Ascending aorta (tissue), 2 donors: ENCODE data around the gene CYP46A1. TPM values are rescaled to one million over a fixed set of nuclear protein-coding genes. Genes with fewer than 3 reads are reported as not detected.
A peak's percentile ranks its signal among the peaks of the same experiment; 100 is the strongest.

ENCODE experiments used
- DNase-seq, 2 donors: peaks; one replicate each; pipeline ENCODE4 v3.0.0-alpha.2; 2019; ENCODE audit warnings: low spot score in 2 of 2
- H3K27ac ChIP-seq, 2 donors: fragments of 200-600 bp; sonication (generic); one replicate each; pipeline ENCODE4 v1.5.1; 2016 to 2017; ENCODE audit warnings: mild to moderate bottlenecking in 1 of 2
- H3K27me3 ChIP-seq: fragments of 200-600 bp; sonication (generic); one replicate; pipeline ENCODE4 v1.5.1; 2017
- H3K36me3 ChIP-seq, 2 donors: fragments of 200-600 bp; sonication (generic); one replicate each; pipeline ENCODE4 v1.5.1; 2016
- H3K4me1 ChIP-seq, 2 donors: fragments of 200-600 bp; sonication (generic); one replicate each; pipeline ENCODE4 v1.5.1; 2016 to 2017; ENCODE audit warnings: mild to moderate bottlenecking in 1 of 2
- H3K4me3 ChIP-seq, 2 donors: fragments of 200-600 bp; sonication (generic); one replicate each; pipeline ENCODE4 v1.5.1; 2016 to 2017; ENCODE audit warnings: mild to moderate bottlenecking in 1 of 2
- H3K9me3 ChIP-seq, 2 donors: fragments of 200-600 bp; sonication (generic); one replicate each; pipeline ENCODE4 v1.5.1; 2016
- CTCF ChIP-seq, 3 experiments: fragments of 200-600 bp in 2 of 3; fragments of 450-650 bp in 1 of 3; sonication (generic) in 2 of 3; IDR thresholded peaks; one replicate each; pipeline ENCODE4 v1.5.1; 2016 to 2019; ENCODE audit warnings: antibody characterized with exemption in 3 of 3, mild to moderate bottlenecking in 1 of 3, moderate library complexity in 1 of 3
- intact Hi-C: fragments of 100-400 bp; cut with DNase I; formaldehyde crosslinking; loops from one replicate; pipeline ENCODE4 v1.15.1; 2023
- total RNA-seq: library from RNA; depleted of rRNA; stranded (reverse); fragments of >200 nt; gene quantifications from one replicate; pipeline ENCODE4 v1.1.0, GENCODE V29; 2016

The CYP46A1 gene
- total RNA-seq, 1 donor from 2014 or later: not detected

DNA sequence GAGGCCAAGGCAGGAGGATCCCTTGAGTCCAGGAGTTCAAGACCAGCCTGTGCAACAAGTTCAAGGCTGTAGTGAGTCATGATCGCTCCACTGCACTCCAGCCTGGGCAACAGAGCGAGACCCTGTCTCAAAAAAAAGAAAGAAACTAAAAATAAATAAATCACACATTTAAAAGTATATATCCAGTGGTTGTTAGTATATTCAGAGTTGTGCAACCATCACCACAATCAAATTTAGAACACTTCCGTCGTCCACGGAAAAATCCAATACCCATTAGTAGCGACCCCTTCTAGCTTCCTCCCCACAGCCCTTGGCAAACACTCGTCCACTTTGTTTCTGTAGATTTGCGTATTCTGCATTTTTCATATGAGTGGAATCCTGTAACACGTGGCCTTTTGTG is 64.4 kb downstream of the CYP46A1 start:
- no peak for DNase-seq
- no peak for TF ChIP-seq CTCF (IDR thresholded peaks at IDR 0.05)
- H3K9me3 ChIP-seq: no peaks in the 10 kb centered on the region
- no peaks in the 10 kb centered on the region for H3K36me3 ChIP-seq
- no peak overlapping the region for H3K27ac ChIP-seq
- intact Hi-C loops: no loop called here
- H3K4me1 ChIP-seq: peaks cover 7 to 47% of the 10 kb centered on the region in 2 donors
- H3K27me3 ChIP-seq: no peaks in the 10 kb centered on the region
- no peak overlapping the region for H3K4me3 ChIP-seq

- H3K27me3 ChIP-seq: no peaks in the 10 kb centered on the region
- no peak overlapping the region for H3K4me3 ChIP-seq
- no peaks in the 10 kb centered on the region for H3K36me3 ChIP-seq
- intact Hi-C loops: no loop called here
- H3K9me3 ChIP-seq: no peaks in the 10 kb centered on the region
- no peak for DNase-seq
- H3K4me1 ChIP-seq: peaks cover 7 to 51% of the 10 kb centered on the region in 2 donors
- TF ChIP-seq CTCF (IDR thresholded peaks at IDR 0.05): no peak
- H3K27ac ChIP-seq: peak overlapping the region in 1 of 2 donors; percentile 21
Measured at GRCh38 chr14:99749142-99749541, 65.0 kb downstream of the CYP46A1 start.

- peak overlapping the region in 1 of 2 donors; percentile 21 for H3K27ac ChIP-seq
- intact Hi-C loops: loop anchor here (10.0 kb wide), 1 partner anchor 625 kb away; the partner anchor contains the start of gene WDR25
- H3K9me3 ChIP-seq: no peaks in the 10 kb centered on the region
- H3K36me3 ChIP-seq: no peaks in the 10 kb centered on the region
- TF ChIP-seq CTCF (IDR thresholded peaks at IDR 0.05): no peak
- no peak for DNase-seq
- no peaks in the 10 kb centered on the region for H3K27me3 ChIP-seq
- peaks cover 10 to 53% of the 10 kb centered on the region in 2 donors for H3K4me1 ChIP-seq
- no peak overlapping the region for H3K4me3 ChIP-seq
Measured at GRCh38 chr14:99749763-99750715, 65.9 kb downstream of the CYP46A1 start.

DNA sequence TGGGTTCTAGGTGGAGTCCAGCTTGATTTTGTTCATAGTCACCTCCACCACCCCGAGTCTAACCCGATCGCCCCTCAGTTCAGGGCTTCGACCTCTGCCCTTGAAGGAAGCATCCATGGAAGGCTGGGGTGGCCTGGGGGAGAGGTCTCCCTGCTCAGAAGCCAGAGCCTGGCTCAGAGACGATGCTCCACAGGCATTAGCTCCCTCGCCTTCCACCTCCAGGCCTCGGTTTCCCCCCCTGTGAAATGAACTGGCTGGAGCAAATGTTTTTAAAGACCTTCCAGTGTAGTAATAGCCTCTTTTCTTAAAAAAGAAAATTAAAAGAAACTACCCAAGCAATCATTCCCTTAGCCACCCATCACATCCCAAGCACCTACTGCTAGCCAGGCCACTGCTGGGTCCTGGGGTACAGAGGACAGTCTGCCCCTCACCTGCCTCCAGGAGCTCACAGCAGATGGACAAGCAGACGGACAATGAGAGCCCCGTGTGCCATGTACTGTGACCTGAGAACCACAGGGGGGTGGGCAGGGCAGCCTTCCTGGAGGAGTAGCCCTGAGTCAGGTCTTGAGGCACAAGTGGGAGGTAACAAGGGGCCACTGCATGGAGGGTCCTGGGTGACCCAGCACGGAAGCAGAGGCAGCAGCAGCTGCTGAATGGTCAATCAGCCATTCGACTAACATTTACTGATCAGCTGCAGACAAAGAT is 66.8 kb downstream of the CYP46A1 start:
- no peaks in the 10 kb centered on the region for H3K27me3 ChIP-seq
- intact Hi-C loops: loop anchor here (10.0 kb wide), 1 partner anchor 624 kb away; the partner anchor contains the start of gene WDR25
- DNase-seq: no peak
- H3K4me1 ChIP-seq: peaks cover 17 to 54% of the 10 kb centered on the region in 2 donors
- no peaks in the 10 kb centered on the region for H3K9me3 ChIP-seq
- no peaks in the 10 kb centered on the region for H3K36me3 ChIP-seq
- TF ChIP-seq CTCF (IDR thresholded peaks at IDR 0.05): no peak
- no peak overlapping the region for H3K4me3 ChIP-seq
- no peak overlapping the region for H3K27ac ChIP-seq

DNA sequence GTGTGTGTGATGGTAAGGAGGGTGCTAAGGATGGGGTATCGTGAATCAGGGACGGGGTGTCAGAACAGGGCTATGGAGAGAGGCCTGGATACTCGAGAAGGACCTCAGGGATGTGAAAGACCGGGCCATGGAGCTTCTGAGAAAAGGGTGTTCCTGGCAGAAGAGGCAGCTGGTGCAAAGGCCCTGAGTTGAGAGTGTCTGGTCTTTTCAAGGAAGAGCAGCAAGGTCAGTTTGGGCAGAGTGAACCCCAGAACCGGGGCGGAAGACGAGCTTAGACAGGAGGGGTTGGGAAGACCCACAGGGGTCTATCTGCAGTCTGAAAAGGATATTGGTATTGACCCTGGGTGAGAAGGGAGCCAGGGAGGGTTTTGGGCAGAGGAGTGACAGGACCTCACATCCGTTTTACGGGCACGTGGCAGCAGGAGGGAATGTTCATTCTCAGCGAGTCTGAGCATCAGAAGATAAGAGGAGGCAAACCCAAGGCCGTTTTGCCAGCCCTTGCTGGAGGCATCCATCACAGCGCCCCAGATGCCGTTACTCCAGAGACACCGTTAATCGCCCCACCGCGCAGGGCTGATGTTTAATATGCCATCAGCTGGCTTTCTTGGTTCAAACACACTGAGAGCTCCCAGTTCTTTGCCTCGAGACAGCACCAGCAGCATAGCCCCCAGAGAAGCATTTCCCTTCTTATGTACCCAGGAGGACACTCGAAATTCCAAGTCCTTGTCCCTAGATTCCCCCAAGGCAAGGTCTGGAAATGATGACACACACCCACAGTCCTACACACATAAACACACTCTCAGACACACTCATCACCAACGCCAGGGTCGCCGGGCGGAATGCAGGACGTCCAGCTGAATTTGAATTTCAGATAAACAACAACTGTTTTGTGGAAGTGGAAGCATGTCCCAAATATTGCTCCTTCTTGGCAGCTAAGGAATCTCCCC is 67.7 kb downstream of the CYP46A1 start:
- peak overlapping the region; percentile 48 to 66 for H3K27ac ChIP-seq
- TF ChIP-seq CTCF (IDR thresholded peaks at IDR 0.05): no peak
- H3K27me3 ChIP-seq: no peaks in the 10 kb centered on the region
- H3K9me3 ChIP-seq: no peaks in the 10 kb centered on the region
- DNase-seq: no peak
- H3K36me3 ChIP-seq: no peaks in the 10 kb centered on the region
- intact Hi-C loops: loop anchor here (10.0 kb wide), 1 partner anchor 623 kb away; the partner anchor contains the start of gene WDR25
- no peak overlapping the region for H3K4me3 ChIP-seq
- H3K4me1 ChIP-seq: peaks cover 19 to 54% of the 10 kb centered on the region in 2 donors
